ENCODE data around the gene RGL1.

The RGL1 gene

DNA sequence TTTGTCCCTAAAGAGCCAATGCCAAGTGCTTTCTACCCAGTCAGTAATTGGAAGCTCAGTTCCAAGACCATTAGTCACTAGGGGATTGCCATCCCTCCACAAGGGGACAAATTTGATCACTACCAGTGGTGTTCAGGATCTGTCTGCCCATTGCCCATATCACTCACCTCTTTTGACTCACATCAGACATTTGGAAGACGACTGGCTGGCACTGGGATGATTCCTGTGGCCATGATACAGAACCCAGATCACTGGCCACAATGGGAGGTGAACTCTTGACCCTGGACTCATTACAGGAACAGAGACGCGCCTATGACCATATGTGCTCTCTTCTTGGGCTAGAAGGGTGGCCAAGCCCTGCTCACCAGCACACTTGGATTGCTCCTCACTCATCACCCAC, 161.6 kb downstream of the RGL1 start:
- Histone ChIP-seq H3K36me3 (replicated peaks) (no peaks in the 10 kb centered on the region), H3K27ac (no peak overlapping the region), H3K27me3 (replicated peaks) (no peaks in the 10 kb centered on the region), H3K4me3 (ENCODE audit: low read depth, low read length) (no peak overlapping the region)
- in situ Hi-C loops (cut with HindIII; ENCODE audit: low pct_ligation_motif_present, low sequenced_read_pairs): no loop called here
- no peak for DNase-seq
- TF ChIP-seq, protein P1, sequence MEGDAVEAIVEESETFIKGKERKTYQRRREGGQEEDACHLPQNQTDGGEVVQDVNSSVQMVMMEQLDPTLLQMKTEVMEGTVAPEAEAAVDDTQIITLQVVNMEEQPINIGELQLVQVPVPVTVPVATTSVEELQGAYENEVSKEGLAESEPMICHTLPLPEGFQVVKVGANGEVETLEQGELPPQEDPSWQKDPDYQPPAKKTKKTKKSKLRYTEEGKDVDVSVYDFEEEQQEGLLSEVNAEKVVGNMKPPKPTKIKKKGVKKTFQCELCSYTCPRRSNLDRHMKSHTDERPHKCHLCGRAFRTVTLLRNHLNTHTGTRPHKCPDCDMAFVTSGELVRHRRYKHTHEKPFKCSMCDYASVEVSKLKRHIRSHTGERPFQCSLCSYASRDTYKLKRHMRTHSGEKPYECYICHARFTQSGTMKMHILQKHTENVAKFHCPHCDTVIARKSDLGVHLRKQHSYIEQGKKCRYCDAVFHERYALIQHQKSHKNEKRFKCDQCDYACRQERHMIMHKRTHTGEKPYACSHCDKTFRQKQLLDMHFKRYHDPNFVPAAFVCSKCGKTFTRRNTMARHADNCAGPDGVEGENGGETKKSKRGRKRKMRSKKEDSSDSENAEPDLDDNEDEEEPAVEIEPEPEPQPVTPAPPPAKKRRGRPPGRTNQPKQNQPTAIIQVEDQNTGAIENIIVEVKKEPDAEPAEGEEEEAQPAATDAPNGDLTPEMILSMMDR (IDR thresholded peaks at IDR 0.05; ENCODE audit: low read depth, low read length, missing control alignments): no peak

DNA sequence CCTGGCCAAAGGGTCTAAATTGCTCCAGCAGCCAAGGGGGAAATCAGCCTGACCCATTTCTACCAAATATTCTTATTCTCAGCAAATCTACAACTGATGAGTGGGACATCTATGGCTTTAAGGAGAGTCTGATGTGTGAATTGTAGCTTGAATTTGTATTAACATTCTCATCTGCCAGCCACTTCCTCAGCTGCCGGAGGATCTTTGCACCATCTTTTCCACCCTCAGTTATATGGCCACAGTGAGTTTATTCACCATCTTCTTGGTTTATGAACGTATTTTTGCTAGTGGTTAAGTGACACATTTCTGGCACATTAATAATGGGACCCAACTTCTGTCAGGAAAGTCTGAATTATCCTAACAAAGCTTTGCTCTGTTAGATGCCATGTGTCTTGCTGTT, 163.0 kb downstream of the RGL1 start:
- Histone ChIP-seq H3K27me3 (replicated peaks) (no peaks in the 10 kb centered on the region), H3K4me3 (ENCODE audit: low read depth, low read length) (no peak overlapping the region), H3K36me3 (replicated peaks) (no peaks in the 10 kb centered on the region), H3K27ac (no peak overlapping the region)
- in situ Hi-C loops (cut with HindIII; ENCODE audit: low pct_ligation_motif_present, low sequenced_read_pairs): no loop called here
- no peak for DNase-seq
- TF ChIP-seq, protein P1 (IDR thresholded peaks at IDR 0.05; ENCODE audit: low read depth, low read length, missing control alignments): no peak

DNA sequence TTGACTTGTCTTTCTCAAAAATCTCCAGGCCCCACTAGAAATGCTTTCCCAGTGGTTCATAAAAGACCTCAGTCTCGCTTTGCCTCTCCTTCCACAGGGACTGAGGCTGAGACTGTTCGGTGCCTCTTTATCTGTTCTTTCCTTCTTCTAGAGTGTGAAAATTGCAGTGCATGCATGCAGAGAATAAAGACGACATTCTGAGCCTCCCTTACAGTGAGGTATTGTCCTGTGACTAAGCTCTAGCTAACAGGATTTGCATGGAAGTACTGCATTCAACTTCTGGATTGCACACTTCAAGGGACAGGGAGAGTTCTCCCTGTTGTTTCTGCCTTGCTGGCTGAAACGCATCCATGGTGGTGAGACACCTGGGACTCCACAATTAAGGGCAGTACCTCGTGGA, 163.5 kb downstream of the RGL1 start:
- Histone ChIP-seq H3K27me3 (replicated peaks) (no peaks in the 10 kb centered on the region), H3K4me3 (ENCODE audit: low read depth, low read length) (no peak overlapping the region), H3K27ac (no peak overlapping the region), H3K36me3 (replicated peaks) (no peaks in the 10 kb centered on the region)
- TF ChIP-seq, protein P1 (IDR thresholded peaks at IDR 0.05; ENCODE audit: low read depth, low read length, missing control alignments): no peak
- in situ Hi-C loops (cut with HindIII; ENCODE audit: low pct_ligation_motif_present, low sequenced_read_pairs): no loop called here
- DNase-seq: no peak

DNA sequence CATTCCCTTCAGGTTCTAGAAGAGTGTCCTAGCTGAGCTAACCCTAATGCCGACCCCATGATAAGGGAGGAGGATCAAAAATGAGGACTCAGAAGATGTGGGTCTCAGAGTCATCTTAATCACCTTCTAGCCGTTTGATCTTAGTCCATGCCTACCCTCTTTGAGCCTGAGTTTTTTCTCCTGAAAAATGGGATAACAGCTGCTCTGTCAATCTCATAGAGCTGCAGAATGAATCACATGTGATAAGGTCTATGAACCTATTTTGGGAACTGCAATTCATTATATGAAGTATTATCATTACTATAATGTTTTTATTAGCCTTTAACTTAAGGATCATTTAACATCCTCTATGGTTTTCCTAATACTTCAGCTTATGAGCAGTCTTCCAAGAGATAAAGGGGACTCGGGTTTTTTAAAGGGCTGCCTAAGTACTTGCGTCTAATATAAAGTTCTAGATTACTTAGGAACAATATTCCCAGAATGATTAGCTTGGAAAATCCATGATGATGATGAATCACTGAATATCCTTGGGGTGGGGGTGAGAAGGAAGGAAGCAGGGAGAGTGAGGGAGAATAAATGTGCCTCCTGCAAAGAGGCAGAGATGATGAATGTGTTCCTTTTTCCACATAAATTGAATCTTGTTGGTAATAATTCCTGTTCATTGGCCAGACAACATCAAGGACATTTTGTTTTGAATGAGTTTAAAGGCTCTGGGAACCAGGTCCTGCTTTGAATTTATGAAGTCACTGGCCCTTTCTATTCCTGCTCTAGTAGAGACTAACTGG, 165.8 kb downstream of the RGL1 start:
- TF ChIP-seq, protein P1 (IDR thresholded peaks at IDR 0.05; ENCODE audit: low read depth, low read length, missing control alignments): no peak
- Histone ChIP-seq H3K36me3 (replicated peaks) (no peaks in the 10 kb centered on the region), H3K4me3 (ENCODE audit: low read depth, low read length) (no peak overlapping the region), H3K27me3 (replicated peaks) (no peaks in the 10 kb centered on the region), H3K27ac (no peak overlapping the region)
- in situ Hi-C loops (cut with HindIII; ENCODE audit: low pct_ligation_motif_present, low sequenced_read_pairs): no loop called here
- no peak for DNase-seq

DNA sequence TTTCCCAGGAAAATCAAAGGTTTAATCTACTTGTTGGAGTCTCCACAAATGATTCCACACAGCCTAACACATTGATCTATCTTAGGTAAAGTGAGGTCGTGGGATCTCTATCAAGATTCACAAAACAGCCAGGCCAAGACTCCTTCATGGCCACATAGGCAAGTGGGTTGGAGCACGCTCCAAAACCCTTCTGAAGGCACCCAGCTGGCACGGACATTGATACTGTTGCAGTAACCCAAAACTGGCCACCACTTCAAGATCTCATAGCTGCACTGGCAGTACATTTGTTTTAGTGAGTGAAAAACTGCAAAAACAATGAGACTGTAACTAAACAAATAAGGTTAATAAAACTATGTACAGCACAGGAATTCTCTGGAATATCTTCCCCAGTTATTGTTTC, 170.7 kb downstream of the RGL1 start:
- no peak overlapping the region for H3K4me3 ChIP-seq (ENCODE audit: low read depth, low read length)
- no peak for DNase-seq
- H3K36me3 ChIP-seq (replicated peaks): no peaks in the 10 kb centered on the region
- no peak overlapping the region for H3K27ac ChIP-seq
- H3K27me3 ChIP-seq (replicated peaks): no peaks in the 10 kb centered on the region
- TF ChIP-seq, protein P1 (IDR thresholded peaks at IDR 0.05; ENCODE audit: low read depth, low read length, missing control alignments): no peak
- in situ Hi-C loops (cut with HindIII; ENCODE audit: low pct_ligation_motif_present, low sequenced_read_pairs): no loop called here

DNA sequence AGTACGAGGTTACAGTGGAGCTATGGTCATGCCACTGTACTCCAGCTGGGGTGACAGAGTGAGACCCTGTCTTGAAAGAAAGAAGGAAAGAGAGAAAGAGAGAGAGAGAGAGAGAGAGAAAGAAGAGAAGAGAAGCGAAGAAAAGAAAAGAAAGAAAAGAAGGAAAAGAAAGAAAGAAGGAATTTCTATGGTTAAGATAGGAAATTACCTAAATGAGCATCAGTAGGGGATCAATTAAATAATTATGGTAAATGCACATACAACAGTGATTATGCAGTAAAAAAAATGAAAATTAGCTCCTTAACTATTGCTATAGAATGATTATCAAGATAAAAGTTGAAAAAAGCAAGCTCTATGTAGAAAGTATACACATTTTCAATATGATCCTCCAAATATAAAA, 172.8 kb downstream of the RGL1 start:
- DNase-seq: no peak
- in situ Hi-C loops (cut with HindIII; ENCODE audit: low pct_ligation_motif_present, low sequenced_read_pairs): no loop called here
- Histone ChIP-seq H3K27ac (no peak overlapping the region), H3K27me3 (replicated peaks) (no peaks in the 10 kb centered on the region), H3K4me3 (ENCODE audit: low read depth, low read length) (no peak overlapping the region), H3K36me3 (replicated peaks) (no peaks in the 10 kb centered on the region)
- TF ChIP-seq, protein P1 (IDR thresholded peaks at IDR 0.05; ENCODE audit: low read depth, low read length, missing control alignments): no peak
